NCI-H345 treated with DMSO at 0.1 percent for 48 hours (cell line): ENCODE results near the gene DNAJC3.

Source experiments
- DNase-seq: peaks from one replicate; lab custom pipeline; 2025; ENCODE audit not compliant: unreplicated experiment; lab: John Stamatoyannopoulos, UW

Gene DNAJC3, protein sequence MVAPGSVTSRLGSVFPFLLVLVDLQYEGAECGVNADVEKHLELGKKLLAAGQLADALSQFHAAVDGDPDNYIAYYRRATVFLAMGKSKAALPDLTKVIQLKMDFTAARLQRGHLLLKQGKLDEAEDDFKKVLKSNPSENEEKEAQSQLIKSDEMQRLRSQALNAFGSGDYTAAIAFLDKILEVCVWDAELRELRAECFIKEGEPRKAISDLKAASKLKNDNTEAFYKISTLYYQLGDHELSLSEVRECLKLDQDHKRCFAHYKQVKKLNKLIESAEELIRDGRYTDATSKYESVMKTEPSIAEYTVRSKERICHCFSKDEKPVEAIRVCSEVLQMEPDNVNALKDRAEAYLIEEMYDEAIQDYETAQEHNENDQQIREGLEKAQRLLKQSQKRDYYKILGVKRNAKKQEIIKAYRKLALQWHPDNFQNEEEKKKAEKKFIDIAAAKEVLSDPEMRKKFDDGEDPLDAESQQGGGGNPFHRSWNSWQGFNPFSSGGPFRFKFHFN

DNA sequence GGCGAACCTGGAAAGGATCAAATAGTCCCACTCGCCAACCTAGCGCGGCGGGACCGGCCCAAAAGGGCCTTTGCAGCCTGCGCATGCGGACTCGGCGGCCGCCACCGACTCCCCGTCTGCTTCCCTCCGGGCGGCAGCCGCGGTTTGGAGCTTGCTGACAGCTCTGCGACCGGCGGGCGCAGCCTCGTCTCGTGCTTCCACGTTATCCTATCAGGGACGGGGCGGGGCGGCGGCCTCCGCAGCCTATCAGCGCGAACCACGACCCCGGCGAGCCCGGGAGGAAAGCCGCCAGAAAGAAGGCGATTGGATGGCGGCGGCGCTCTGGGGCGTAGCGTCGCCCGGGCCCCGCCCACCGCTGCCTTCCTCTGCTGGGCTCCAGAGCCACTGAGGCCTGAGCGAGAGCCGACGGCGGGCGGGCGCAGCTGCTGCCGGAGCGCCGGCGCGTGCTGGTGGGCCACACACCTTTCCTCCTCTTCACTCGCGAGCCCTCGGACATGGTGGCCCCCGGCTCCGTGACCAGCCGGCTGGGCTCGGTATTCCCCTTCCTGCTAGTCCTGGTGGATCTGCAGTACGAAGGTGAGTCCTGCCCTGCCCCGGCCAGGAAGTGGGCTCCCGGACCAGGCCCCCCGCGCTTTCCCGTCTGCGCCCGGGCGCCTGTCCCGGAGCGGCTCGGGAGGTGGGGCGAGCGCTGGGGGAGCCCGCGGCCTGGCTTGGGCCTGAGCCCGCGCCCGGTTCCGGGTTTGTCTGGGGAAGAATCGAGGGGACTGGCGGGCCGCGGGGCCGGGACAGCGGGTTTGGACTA is at the start of gene DNAJC3:
TSS of gene DNAJC3 (plus strand) at position 378 of the 802 bp plus-strand sequence. CDS start at position 495, 117 bp downstream.
- peak; percentile 94 for DNase-seq

DNA sequence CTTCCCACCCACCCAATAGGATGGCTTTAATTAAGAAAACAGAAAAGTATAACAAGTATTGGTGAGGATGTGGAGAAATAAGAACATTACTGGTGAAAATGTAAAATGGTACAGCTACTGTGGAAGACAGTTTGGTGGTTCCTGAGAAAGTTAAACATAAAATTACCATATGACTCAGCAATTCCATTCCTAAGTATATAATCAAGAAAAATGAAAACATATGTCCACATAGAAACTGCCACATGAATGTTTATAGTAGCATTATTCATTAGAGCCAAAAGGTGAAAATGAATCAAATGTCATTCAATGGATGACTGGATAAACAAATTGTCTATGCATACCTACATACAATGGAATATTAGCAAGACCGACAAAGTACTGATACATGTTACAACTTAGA is 49.3 kb upstream of the DNAJC3 start:
- no peak for DNase-seq

DNA sequence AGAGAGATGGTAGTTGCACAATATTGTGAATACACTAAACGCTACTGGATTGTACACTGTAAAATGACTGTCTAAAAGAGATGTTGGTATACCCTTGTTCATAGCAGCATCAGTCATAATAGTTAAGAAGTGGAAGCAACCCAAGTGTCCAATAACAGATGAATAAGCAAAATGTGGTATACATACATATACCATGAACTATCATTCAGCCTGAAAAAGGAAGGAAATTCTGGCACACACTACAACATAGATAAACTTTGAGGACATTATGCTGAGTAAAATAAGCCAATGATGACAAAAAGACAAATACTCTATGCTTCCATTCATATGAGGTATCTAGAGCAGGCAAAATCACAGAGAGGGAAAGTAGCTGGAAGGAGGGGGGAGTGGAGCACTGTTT is 48.5 kb upstream of the DNAJC3 start:
- DNase-seq = no peak

DNA sequence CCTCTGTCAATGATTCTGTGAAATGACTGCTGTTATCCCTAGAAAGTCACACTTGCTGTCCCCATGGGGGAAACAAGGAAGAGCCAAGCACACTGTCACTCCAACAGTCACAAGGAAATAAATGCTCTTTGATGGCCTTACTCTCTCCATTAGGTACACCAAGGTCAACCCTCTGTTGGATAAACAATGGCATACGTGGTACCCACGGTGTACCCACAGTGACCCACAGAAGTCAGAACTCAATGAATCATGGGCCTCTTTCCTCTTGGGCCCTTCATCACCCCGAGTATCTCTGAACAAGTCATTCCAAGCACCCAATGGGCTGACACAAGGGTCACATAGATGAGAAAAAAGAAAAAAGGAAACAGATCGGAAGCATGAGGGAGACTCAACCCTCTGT is 47.9 kb upstream of the DNAJC3 start:
- no peak for DNase-seq

DNA sequence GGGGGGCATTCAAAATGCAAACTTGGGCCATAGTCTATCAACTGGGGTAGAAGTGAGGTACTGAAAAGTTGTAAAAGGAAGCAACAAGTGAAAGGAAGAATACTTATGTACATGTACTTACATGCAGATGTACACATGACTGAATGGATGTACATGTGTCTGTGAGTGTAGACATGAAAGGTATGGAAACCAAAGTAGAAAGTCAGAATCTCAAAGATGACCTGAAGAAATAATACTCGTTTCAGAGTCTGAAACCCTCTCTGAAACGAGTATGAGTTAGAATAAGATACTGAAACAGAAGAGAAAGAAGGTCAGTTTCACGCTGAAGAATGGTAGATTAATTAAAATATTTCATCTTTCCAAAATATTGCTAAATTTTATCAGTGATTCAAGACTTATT is 46.3 kb upstream of the DNAJC3 start:
- no peak for DNase-seq

DNA sequence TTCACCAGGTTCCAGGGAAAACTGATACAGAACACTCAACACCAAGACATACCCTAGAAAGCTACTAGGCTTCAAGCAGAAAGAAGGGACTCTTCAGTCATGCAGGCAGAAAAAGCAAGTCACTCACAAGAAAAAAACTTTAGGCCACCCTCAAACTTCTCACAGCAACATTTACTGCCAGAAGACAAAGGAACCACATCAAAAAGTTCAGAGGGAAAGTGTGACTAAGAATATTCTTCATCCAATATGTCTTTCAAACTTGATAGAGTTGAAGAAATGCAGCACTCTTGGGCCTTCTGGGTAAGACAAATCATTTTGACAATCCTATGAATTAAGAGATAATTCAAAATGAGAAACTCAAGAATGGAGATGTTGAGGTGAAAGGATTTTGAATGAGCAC is 40.1 kb upstream of the DNAJC3 start:
- DNase-seq = no peak

DNA sequence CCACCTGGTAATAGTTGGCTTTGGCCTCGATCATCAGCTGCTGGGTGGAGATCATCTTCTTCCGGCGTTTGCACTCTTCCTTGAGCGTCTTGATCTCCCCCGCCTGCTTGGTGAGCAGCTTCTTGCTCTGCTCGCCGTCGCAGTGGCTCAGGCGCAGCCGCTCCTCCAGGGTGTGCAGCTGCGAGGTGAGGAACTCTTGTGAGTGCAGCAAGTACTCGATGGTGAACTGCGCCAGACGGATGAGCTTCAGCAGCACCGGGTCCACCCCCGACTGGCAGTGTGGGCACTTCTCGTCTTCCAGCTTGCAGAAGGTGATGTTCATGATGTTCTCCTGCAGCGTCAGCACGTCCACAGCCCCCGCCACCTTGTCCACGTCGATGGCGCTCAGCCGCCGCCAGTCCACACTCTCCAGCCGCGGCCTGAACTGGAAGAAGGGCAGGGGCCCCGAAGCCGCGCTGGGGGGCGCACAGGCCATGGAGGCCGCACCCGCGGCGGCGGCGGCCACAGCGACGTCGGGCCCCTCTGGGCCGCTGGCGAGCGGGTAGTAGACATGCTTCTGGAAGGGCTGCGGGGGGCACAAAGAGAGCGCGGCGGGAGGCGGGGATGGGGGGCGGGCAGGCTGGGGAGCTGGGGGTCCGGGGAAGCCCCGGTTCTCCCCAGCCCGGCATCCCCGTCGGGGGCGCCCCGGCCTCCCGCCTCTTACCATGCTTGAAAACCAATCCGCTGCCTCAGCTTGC is 35.5 kb upstream of the DNAJC3 start:
- no peak for DNase-seq

DNA sequence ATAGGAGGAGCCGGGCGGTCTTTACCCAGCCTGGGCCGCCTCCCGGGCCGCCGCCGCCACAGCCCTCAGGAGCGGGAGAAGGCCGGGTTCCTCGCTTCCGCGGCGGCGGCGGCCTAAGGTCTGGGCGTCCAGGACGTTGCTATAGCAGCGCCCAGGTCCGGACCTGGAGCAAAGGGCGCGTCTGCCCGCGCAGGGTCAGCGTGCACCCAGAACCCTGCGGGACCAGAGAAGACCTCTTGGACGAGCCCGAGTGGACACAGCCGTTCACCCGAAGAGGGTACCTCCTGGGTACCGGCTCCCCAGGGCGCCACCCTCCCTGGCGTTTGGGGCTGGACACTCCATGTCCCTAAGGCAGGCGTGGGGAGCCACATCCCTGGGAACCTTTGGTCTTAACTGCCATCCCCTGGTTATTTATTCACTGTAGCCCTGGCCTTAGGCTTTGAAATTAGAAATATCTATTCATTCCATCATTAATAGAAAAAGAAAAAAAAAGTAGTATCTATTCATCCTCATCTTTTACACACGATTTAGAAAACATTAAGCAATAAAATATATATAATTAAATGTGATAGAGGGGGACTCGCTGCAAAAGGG is 34.8 kb upstream of the DNAJC3 start:
- no peak for DNase-seq

DNA sequence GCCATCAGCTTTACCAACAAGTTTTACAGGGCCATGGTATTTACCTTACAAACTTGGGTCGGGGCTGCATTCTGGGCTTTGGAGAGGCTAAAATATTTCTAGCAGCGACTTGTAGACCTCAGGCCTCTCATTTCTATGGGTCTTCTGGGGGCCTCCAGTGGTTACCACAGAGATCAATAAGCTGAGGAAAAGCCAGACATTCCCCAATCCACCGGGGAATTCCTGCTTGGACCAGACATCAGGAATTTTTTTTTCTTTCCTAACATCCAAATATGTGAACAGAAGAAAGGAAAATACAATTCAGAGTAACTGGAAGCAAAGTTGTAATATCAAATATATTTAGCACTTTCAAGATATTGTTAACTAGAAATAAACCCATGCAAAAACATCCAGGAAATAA is 33.9 kb upstream of the DNAJC3 start:
- no peak for DNase-seq

DNA sequence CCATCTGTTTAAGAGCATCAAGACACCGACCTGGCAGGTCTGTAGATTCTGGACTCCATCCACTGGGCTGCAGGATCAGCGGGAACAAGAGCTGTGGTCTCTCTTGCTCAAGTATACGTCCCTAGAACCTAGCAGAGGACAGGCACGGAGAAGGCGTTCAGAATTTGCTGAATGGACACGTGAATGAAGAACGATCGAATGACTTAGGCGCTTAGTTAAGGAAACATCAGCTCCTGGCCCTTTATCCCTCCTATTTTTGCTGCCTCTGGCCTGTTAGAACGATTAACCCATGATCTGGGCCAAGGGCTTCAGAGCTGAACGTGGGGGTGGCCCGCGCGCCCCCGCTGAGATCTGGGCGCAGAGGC is 33.4 kb upstream of the DNAJC3 start:
- no peak for DNase-seq

DNA sequence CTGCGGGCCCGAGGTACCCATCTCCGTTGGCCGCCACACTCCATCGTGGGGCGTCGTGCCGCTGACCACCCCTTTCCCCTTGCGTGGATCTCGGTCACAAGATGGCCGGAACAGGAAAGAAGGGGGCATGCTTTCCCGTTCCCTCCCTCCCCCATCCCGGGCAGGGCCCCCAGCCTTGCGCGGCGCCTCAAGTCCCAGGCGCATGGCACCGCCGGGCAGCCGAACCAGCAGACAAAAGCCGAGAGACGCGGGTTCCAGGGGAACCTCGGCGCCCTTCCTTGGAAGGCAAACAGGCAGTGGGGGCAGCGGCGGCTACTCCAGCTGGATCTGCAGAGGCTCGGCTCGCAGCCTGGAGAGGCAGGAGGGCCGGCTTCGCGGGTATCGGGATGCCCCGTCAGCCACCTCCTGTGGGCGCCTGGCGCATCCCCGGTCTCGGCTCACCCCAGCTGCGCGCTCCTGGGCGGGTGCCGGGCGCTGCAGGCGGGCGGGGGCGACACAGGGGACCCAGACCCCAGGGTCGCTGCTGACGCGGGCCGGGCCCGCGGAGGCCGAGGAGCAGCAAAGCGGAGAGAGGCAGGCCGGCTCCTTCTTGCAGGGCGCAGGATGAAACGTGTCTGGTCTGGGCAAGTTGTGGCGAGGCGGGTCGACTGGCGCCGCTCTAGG is 32.9 kb upstream of the DNAJC3 start:
- no peak for DNase-seq

DNA sequence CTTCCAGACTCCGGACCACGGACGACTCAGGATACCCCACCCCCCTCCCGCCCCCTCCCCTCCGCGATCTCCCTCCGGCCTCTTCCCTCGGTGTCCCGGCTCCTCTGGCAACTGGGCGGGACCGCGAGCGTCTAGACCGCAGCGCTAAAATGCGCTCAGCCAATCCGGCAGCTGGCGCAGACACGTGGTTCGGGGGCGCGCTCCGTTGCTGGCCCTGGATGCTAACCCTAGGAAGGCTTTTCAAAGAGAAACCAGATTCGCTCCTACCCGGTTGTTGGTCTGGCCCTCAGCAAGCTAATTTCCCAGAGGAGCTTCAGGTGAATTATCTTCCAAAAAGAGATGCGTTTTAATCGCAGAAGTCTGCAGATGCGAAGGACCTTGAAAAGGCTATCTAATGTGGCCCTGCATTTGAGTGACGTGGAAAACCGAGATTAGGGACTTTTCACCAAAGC is 32.3 kb upstream of the DNAJC3 start, which contains the start of gene DZIP1:
TSS of gene DZIP1 (minus strand) at position 106 of the 452 bp plus-strand sequence. CDS start 2,677 bp downstream, outside the sequence.
- DNase-seq = peak; percentile 60

DNA sequence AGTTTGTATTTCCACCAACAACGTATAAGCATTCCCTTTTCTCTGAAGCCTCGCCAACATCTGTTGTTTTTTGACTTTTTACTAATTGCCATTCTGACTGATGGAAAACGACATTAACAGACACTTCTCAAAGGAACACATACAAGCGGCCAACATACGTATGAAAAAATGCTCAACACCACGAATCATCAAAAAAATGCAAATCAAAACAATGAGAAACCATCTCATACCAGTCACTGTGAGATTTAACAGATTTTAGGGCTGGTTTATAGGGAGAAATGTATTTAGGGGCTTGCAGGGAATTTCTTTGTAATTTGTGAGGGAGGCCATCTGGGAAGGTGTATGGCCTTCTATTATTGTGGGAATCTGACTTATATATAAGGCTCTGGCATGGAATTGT is 29.6 kb upstream of the DNAJC3 start:
- no peak for DNase-seq

DNA sequence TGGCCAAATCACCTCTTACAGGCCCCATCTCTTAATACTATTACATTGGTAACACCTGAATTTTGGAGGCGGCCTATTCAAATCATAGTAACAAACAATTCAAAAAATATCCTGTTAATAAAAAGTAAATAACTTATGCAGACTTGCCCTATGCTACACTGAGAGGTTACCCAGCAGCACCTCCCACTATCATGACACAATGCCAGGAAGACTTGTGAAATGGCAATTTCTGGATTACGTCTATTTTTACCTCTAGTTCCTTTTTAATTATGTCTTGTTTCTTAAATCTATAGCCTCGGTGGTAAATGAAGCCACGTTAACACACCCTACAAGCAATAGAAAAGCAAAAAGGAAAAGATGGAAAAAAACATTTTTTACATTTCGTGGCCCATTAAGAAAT is 26.2 kb upstream of the DNAJC3 start:
- DNase-seq = no peak

DNA sequence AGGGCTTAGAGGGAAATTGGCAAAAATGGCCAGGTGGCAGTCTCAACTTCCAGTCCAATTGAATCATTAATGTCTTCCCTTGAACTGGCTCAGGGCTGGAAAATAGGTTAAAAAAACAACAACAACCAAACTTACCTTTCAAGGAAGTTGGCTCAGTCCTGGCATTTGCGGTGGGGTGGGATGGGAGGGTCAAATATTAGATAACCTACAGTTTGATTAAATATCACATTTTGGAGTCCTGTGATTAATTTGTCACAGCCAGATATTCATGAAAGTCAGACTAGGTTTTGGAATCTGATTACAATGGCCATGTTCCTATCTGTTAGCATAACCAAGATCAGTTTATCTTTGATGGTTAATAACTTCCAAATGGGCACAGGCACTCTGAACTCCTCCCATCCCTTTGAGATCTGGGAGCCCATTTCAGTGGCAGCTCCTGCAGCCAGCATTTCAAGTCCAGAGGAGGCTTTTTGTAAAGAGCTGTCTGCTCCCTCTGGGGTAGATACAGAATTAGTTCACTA is 24.6 kb upstream of the DNAJC3 start:
- DNase-seq = no peak

DNA sequence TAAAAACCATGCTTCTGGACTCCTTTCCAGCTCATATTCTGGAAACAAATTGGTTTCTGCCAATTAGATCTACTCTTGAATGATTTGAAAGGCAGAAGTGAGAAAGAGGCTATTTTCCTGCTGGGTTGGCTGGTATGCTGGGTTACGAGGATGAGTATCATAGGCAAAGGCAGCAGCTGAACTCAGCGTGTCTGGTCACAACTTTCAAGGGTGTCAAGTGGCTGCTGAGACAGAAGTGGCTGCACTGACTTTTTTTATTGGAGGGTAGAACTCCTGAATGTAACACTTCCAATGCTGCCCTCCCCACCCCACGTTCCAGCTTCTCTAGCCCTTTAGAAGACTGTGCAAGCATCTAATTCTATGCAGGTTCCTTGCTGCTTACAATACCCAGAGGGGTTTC is 24.1 kb upstream of the DNAJC3 start:
- DNase-seq = no peak

DNA sequence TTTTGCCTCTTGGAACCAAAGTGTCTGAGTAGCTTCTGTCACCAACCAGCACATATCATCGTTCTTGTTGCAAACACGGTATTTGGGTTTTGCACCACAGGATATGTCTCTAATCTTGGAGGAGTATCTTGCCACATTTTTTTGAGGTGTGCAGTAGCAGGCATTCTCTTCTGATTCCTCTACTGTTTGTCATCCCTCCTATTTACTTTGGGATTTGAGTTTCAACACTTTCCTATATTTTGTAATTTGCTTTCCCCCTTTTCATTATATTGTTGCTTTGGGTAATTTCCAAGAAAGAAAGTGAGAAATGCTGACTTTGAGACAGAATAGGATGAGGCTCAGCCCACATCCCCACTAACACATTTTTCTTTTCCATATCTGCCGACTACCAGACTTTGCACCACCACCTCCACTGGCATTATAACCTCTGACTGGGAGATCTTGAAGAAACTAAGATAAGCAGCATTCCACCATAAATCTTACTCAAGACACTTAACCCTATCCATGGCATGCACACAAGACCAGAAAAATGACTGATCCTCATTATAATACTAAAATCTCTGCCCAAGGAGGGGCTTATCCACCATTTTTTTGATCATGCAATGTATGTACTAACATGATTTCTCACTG is 20.4 kb upstream of the DNAJC3 start:
- no peak for DNase-seq

DNA sequence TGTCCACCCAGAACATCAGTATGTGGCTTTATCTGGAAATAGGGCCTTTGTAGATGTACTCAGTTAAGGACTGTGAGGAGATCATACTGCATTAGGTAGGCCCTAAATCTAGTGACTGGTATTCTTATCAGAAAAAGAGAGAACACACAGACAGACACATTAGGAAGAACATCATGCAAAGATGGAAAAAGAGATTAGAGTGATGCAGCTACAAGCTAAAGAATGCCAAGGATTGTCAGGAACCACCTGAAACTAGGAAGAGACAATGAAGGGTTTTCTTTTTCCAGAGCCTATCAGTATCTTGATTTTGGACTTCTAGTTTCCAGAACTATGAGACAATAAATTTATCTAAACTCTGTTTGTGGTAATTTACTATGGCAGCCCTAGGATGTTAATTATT is 17.4 kb upstream of the DNAJC3 start:
- no peak for DNase-seq

DNA sequence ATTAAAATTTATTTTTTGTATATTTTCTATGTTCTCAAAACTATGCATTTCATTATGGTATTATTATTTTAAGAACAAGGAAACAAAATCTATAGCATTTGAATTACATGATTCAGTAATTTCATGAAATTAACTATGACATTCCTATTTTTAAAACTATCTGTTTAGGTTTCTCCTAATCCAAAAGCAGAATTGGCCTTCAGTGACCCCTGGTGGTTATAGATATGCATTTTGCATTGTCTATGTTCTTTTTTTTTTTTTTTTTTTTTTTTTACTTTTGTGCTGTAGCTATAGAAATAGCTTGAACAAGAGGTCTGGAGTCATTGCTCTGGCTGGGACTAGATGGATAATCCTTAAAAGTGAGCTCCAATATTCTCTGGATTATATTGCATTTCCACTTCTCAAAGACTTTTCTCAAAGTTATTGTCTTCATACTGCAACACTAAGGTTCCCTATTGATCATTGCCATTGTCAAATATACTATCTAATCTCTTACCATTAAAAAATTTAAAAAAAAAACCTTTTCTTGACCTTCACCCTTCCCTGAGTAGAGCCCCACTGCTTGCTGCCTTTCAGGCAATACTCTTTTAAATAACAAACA is 15.9 kb upstream of the DNAJC3 start:
- peak; percentile 12 for DNase-seq
